Head of caudate nucleus (tissue), 42 donors: Measurements from ENCODE around the gene ONECUT2.
A peak's percentile ranks its signal among the peaks of the same experiment; 100 is the strongest.
"Not testable (repeated sequence)": the region's sequence is repeated elsewhere in the genome, so short reads cannot be mapped to it uniquely, and the experiment has no call there.

Experiments used
- DNase-seq, 42 donors: peaks; one replicate each; pipeline versions ENCODE4 v3.0.0 to v3.0.0-alpha.2; 2020 to 2021; ENCODE audit warnings: mixed read lengths in 7 of 42
- intact Hi-C: fragments of 100-400 bp; cut with DNase I; formaldehyde crosslinking; loops from one replicate; pipeline ENCODE4 v1.15.0; 2022

Gene ONECUT2

GRCh38 chr18:57434536-57435494 lies at the start of gene ONECUT2:
Gene ONECUT2 (plus strand): TSS chr18:57435374. CDS start chr18:57435717, 343 bp downstream.
- DNase-seq, result peak; percentile 85 to 98 (median 95)
- intact Hi-C loops, result no loop called here

- DNase-seq, result no peak
- intact Hi-C loops, result no loop called here
Measured at GRCh38 chr18:57389271-57389670, 45.9 kb upstream of the ONECUT2 start.

- DNase-seq, result no peak
Measured at GRCh38 chr18:57390044-57390443, 45.1 kb upstream of the ONECUT2 start.

GRCh38 chr18:57394749-57395148 lies 40.4 kb upstream of the ONECUT2 start:
- intact Hi-C loops, DNase-seq: not testable (repeated sequence)

More at GRCh38 chr18:57390044-57390443, 45.1 kb upstream of the ONECUT2 start:
- intact Hi-C loops, result no loop called here

- DNase-seq, intact Hi-C loops: not testable (repeated sequence)
Measured at GRCh38 chr18:57396831-57397230, 38.3 kb upstream of the ONECUT2 start.

- no peak for DNase-seq
- intact Hi-C loops, result no loop called here
Measured at GRCh38 chr18:57397440-57398132, 37.6 kb upstream of the ONECUT2 start.

- intact Hi-C loops, result no loop called here
- no peak for DNase-seq
Measured at GRCh38 chr18:57404345-57404744, 30.8 kb upstream of the ONECUT2 start.

- no peak for DNase-seq
- intact Hi-C loops, result no loop called here
Measured at GRCh38 chr18:57409650-57410049, 25.5 kb upstream of the ONECUT2 start.

GRCh38 chr18:57410749-57411148 lies 24.4 kb upstream of the ONECUT2 start:
- intact Hi-C loops, result no loop called here
- no peak for DNase-seq

GRCh38 chr18:57416542-57416941 lies 18.6 kb upstream of the ONECUT2 start:
- intact Hi-C loops, result no loop called here
- DNase-seq, result no peak

- no peak for DNase-seq
- intact Hi-C loops, result no loop called here
Measured at GRCh38 chr18:57422313-57422872, 12.8 kb upstream of the ONECUT2 start.

GRCh38 chr18:57423821-57424220 lies 11.4 kb upstream of the ONECUT2 start:
- intact Hi-C loops, result no loop called here
- DNase-seq, result no peak

GRCh38 chr18:57425096-57425495 lies 10.1 kb upstream of the ONECUT2 start:
- intact Hi-C loops, result no loop called here
- no peak for DNase-seq

- no peak for DNase-seq
- intact Hi-C loops, result no loop called here
Measured at GRCh38 chr18:57426187-57426586, 9.0 kb upstream of the ONECUT2 start.

- intact Hi-C loops, result no loop called here
- peak in 8 of 42 donors; percentile 3 to 51 (median 30) for DNase-seq
Measured at GRCh38 chr18:57427429-57428201, 7.6 kb upstream of the ONECUT2 start.

GRCh38 chr18:57428221-57429150 lies 6.7 kb upstream of the ONECUT2 start:
- intact Hi-C loops, result no loop called here
- DNase-seq, result no peak

- no peak for DNase-seq
- intact Hi-C loops, result no loop called here
Measured at GRCh38 chr18:57429167-57430078, 5.8 kb upstream of the ONECUT2 start.
